ENCODE data around the gene FUCA2.
"Not testable (repeated sequence)": the region's sequence is repeated elsewhere in the genome, so short reads cannot be mapped to it uniquely, and the experiment has no call there.

Gene FUCA2

DNA sequence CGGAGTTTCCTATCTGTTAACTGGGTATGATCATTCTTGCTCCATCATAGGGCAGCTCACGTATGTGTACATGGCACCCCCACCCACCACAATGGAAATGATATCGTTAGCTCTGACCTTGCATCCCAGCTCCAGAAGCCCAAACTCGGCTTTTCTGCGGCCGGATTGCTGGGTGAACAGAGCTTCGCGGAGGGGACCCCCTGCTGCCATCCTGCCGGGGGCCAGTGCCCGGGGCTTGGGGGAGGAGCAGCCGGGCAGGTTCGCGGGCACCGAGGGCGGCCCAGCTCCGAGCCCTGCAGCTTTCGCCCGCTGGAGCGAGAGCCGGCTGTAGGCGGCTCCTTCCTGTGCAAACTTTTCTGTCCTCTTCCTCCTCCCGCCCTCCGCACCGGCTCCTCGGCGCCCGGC lies 24.9 kb upstream of the FUCA2 start:
- no peak for DNase-seq (ENCODE audit: low read depth)

DNA sequence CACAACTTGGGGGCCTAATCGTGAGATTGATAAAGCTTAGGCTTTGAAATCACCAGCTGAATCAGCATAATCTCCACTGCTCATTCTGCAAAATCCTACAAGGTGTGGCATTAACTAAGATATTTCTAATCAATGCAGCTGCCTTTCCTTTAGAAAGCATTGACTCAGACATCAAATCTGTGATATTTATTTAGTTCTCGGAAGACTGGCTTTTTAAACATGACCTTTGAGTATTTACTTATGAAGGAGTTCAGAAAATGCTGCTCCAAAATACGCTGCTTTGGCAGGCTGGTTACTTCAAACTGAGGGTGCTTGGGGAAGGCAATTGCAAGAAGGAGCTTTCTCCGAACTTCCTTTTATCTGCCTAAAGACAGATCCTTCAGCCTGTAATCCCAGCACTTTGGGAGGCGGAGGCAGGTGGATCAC lies 23.7 kb upstream of the FUCA2 start:
- no peak for DNase-seq (ENCODE audit: low read depth)

DNA sequence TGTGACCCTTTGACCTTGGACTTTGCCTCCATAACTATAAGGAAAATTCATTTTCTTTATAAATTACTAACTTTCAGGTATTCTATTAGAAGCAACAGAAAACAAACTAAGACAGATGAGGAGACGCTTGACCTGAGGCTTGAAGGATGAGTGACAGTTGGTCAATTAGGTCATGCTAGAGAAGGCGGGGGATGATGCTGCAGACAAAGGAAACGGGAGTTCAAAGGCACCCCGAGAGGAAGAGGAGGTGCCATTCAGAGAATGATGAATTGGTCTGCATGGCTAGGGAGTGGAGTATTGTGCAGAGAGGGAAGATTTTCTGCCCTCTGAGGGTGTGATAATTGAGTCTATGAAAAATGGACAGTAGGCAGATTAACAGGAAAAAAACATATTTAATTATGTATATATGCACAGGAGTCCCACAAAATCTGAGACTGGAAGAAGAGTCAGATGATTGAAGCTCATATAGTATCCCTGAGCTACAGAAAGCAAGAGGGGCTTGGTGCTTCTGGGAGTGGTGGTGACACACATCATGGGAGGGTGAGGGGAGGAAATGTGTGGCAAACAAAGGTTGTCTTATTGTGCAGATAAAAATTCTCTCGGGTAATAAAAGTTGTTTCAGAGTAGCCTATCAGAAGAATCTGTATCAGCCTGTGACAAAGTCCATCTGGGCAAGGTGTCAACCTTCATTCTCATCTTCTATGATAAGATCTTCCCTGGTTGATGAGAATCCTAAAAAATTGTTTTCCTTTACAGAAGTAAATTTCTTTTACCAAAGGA lies 20.4 kb upstream of the FUCA2 start:
- DNase-seq (ENCODE audit: low read depth) = no peak

DNA sequence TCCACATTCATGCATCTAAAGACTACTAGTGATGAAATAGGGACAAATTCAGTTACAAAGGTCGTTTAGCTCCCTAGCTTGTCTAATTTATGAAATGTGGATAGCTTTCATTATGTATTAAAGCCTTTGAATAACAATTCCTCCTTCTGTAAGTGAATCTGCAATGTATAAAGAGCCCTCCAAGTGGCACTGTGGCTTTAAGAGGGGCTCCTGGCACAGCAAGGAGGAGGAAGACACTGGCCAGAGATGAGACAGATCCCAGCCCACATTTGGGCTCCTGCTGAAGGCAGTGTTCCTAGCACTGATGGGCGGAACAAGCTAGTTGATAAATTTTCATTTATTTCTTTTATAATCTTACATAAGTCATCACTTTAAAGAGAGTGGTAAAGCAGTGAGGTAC lies 17.6 kb upstream of the FUCA2 start:
- DNase-seq (ENCODE audit: low read depth) = no peak

DNA sequence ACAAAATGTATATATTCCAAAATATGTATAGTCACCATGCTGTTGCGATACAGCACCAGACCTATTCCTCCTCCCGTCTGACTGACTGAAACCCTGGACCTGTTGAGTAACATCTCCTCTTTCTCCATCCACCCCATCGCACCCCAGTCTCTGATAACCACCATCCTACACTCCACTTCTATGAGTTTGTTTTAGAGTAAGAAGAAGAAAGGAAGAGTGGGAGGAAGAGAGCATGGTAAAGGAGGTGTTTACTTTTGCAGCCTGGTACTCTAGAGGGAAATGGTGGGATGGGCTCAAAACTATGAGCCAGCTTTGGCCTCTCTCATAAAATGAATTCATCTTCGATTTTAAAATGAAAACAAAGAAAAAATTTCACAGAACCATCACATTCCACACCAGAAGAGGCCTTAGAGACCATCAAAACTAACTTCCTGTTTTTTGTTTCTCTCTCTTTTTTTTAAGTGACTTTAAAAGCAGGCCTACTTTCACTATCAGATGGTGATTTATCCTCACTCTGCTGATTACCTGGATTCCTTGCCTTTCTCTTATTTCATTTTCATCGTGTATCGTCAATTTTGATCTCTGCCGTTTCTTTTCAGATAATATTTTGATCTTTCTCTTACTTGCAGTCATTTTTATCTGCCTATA lies 16.8 kb upstream of the FUCA2 start:
- DNase-seq (ENCODE audit: low read depth) = no peak

DNA sequence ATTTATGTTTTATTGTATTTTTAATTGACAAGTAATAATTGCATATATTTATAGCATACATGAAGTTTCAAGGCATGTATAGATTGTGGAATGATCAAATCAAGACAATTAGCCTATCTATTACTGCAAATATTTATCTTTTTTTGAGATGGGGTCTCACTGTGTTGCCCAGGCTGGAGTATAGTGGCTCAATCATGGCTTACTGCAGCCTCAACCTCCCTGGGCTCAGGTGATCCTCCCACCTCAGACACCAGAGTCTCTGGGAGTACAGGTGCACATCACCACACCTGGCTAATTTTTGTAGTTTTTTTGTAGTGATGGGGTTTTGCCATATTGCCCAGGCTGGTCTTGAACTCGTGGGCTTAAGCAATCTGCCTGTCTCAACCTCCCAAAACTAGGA lies 16.2 kb upstream of the FUCA2 start:
- DNase-seq (ENCODE audit: low read depth) = no peak

DNA sequence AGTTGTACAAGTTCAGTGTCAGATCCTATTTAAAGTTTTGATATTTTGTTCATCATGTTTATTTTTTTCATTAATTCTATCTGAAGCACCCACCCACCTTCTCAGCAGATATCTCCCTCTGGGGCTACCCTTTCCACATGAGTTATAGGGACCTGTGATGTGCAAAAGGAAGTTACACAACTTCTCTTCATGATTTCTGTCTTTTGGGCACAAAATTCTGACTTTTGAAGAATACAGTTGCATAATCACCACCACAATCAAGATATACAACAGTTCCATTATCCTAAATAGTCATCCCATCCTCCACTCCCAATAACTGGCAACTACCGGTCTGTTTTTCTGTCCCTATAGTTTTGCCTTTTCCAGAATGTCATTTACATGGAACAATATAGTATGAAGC lies 13.8 kb upstream of the FUCA2 start:
- DNase-seq (ENCODE audit: low read depth) = no peak

DNA sequence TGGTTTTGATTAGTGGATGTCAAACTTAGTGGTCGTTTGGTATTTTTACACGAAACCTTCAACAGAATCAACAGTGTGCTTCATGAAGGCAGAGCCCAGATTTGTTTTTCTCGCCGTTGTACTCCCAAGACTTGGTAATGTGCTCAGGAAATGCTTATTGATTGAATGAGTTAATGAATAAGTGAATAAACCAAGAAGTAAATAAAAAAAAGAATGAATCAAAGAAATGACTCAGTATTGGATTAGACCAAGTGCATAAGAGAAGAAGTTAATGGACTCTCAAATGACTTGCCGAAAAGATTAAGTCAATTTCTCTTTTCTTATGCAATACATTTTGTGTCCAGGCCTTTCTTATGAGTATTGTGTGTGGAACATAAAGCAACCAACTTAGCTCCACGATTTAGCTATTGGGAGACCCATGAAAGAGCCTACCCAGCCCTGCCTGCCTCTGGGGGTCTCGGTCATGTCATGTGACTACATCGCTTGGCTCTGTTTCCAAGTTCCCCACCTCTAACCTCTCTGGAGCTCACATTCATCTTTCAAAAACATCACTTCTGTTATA lies 10.6 kb upstream of the FUCA2 start:
- DNase-seq (ENCODE audit: low read depth) = no peak

DNA sequence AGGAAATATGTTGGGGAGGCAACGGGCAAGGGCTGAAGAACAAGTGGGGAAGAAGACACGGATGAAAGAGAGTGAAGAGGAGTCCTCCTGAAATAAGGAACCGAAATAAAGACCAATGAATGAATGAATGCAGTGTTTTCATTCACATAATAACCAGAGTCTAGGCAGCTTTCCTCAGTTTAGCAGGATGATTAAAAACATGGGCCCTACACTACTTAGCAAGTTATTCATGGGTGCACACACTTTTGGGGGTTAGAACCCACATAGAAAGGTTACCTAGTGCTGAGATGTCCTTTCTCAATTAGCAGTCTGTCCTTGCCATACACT lies 5.9 kb upstream of the FUCA2 start:
- DNase-seq (ENCODE audit: low read depth) = no peak

DNA sequence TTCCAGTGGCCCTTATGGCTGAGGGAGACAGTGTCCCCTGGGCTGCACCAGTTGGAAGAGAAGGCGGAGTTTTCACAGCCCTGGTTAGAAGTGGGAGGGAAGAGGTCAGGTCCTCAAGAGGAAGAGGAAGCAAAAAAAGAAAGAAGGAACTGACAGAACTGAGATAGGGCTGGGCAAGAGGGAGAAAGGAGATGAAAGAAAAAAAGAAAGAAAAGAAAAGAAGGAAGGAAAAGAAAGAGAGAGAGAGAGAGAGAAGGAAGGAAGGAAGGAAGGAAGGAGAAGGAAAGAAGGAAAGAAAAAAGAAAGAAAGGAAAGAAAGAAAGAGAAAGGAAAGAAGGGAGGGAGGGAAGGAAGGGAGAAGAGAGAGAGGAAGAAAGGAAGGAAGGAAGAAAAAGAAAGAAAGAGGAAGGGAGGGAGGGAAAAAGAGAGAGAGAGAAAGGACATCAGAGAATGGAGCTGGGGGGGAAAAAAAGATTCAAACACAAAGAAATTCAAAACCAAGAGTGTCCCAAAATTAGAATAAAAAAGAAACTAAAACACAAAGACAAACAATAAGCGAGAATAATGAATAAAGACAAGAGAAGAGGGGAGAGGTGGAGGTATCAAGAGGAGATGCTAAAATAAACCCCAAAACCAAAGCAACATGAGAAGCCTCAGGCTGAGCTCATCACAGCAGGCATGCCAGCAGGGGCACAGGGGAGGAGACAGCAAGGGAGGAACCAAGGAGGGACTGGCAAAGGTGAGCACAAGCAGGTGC lies 5.3 kb upstream of the FUCA2 start:
- DNase-seq (ENCODE audit: low read depth) = no peak

DNA sequence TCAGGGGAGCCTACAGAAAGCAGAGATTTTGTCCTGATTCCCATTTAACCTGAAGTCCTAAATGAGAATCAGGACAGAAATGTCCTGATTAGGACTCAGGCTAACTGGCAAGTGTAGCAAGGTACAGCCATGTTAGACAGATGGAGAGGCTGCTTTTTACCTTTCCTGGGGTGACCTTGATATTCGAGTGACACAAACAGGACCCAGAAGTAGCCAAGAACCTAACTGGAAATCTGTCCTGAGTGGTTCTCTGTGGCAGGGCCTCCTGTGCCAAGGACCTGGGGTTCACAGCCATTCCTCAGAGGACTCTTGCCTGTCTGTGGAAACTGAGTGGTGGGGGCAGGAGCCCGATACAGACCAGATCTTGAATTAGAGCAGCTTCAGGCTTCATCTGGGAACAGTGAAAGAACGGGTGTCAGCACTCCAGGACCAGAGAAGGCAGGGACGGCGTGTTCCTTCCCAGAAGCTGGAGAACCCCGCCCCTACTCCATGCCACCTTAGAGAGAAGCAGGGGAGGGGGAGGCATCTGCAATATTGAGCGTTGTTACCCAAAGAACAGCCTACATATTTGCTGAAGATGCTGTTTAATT lies 4.3 kb upstream of the FUCA2 start:
- DNase-seq (ENCODE audit: low read depth) = no peak

DNA sequence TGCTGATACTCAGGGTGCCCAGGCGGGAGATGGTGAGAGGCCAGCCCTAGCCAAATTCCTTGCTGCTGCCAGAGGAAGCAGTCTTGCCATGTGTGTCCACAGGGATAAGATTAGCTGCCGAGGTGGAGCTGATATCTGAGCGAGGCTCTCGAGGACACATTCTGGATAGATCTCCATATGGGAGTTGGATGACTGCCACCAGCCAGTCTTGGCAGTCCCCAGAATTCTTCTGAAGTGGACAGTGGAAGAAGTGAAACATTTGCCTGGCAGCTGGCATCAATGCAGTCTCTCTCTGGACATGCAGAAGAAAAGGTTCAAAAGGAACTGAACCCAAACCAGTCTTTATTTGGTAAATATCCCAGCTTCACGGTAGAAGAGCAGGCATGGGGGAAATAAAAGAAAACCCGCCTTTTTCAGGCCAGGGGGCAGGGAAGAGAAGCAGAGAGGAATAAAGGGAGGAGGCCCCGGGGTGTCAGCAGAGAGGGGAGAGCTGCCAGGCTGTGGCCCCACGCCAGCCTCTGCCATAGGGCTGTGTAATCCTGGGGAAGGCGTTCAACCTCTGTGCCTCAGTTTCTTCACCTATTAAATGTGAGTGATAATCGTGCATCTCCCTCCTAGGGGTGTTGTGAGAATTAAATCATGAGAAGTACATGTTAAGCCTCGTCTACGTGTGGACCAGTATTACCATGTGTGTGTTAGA lies 3.7 kb upstream of the FUCA2 start:
- peak; percentile 23 for DNase-seq (ENCODE audit: low read depth)

DNA sequence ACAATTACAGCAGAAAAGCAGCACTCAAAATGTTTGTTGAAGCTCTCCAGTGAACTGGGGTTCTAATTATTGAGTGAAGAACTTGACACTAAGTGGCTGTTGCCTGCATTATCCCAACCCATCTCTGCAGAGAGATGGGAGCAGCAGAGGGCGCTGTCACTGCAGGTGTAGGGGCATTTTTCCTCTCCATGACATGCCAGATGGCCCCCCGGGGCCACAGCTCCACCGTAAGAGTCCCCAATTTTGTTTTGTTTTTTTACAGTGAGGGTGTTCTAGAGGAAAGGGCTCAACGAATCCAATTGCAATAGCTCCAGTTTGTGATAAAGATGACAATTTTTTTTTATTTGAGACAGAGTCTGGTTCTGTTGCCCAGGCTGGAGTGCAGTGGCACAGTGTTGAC lies 1.9 kb upstream of the FUCA2 start:
- DNase-seq (ENCODE audit: low read depth) = no peak

DNA sequence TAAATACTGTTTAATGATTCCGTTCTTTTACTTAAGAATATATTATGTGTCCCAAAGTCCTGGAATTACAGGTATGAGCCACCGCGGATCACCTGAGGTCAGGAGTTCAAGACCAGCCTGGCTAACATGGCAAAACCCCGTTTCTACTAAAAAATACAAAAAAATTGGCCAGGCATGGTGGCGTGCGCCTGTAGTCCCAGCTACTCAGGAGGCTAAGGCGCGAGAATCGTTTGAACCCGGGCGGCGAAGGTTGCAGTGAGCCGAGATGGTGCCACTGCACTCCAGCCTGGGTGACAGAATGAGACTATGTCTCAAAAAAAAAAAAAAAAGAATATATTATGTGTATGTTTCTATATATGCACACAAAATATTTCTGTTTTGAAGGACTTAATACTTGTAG lies 1.2 kb downstream of the FUCA2 start:
- not testable (repeated sequence) for DNase-seq (ENCODE audit: low read depth)

DNA sequence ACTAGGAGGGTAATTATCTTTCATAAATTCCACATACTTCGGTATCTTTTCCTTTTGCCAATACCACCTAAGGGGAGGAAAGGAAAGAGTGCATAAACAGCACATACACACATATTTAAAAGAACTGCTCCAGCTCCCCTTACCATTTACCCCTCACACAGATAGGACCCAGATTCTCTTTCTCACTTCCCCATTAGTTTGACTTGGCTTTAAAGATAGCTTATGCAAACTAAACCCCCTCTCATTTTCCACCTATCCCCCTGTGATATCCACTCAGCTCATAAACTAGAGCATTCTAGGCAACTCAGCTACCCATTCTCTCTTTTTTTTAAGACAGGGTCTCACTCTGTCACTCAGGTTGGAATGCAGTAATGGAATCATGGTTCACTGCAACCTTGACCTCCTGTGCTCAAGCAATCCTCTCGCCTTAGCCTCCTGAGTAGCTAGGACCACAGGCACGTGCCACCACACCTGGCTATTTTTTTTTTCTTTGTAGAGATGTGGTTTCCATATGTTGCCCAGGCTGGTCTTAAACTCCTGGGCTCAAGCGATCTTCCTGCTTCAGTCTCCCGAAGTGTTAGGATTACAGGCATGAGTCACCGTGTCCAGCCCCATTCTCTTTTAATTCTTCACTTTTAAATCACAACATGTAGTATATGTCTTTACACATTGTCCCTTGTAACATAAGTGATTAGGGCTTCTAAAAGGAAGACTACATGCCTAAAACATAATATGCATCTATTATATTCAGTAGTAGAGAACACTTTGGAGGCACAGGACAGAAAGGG lies 4.0 kb downstream of the FUCA2 start:
- DNase-seq (ENCODE audit: low read depth) = no peak

DNA sequence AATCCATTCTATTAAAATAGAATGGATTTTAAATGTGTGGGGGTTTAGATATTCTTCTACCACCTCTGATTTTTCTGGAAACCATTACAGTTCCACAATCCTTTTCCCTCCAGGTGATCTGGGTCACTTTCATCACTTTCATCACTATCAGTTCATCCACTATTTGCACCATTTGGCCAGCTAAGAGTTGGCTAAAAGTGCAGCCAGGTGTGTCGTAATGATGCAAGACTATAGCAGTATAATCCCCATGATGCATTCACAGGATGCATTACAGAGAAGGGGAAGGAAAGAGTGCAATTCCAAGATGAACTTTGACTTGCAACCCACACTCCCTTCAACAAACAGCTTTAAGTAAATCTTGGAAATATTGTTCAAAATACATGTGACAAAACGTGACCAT lies 4.9 kb downstream of the FUCA2 start:
- no peak for DNase-seq (ENCODE audit: low read depth)

DNA sequence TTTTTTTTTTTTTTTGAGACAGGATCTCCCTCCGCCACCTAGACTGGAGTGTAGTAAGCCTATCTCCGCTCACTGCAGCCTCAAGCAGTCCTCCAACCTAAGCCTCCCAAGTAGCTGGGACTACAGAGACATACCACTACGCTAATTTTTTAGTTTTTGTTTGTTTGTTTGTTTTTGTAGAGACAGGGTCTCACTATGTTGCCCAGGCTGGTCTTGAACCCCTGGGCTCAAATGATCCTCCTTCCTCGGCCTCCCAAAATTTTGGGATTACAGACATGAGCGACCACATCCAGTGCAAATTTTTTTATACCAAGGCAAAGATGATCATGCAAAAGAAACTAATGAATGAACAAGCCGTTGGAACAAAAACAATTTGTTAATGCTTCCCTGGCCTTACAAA lies 5.3 kb downstream of the FUCA2 start:
- no peak for DNase-seq (ENCODE audit: low read depth)

DNA sequence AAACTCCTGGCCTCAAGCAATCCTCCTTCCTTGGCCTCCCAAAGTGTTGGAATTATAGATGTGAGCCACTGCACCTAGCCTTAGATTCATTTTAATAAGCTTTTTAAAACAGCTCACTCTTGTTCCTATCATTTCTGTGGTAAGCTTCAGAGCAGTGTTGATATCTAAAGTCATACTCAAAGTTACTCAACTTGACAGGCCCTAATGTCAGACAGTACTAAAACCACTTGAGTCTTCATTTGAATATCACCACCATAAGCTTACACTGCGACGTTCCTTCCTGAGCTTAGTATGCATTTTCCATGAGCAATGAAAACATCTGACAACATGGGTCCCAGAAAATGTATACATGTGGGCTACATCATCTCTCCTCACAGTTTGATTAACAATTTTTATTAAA lies 6.0 kb downstream of the FUCA2 start:
- no peak for DNase-seq (ENCODE audit: low read depth)

DNA sequence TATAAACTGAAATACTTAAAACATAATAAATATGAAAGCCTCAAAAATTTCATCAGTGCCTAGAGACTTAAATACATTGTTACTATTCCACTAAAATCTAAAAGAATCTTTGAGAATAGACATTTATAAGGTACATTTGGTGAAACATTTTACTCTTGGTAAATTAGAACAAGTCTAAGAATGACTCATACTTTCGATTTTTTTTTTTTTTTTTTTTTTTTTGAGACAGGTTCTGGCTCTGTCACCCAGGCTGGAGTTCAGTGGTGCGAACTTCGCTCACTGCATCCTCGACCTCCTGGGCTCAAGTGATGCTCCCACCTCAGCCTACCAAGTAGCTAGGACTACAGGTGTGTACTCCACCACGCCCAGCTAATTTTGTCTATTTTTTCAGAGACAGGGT lies 6.4 kb downstream of the FUCA2 start:
- DNase-seq (ENCODE audit: low read depth) = no peak

DNA sequence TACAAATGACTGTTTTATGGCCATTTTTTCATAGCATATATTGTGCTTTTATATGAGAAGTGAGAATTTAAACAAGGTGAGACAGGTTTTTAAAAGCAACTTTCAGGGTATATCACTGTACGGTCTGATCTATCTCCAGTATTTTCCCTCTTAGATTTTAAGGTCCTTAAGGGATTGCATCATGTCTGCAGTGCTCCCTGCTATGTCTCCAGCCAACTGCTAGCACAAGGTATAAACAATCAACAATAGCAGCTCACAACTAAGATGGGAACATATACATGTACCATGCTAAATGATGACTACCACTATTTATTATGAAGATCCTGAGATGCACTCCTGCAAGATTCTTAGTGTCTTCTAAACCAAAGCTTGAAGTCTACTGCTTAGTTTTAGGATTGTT lies 7.2 kb downstream of the FUCA2 start:
- no peak for DNase-seq (ENCODE audit: low read depth)

DNA sequence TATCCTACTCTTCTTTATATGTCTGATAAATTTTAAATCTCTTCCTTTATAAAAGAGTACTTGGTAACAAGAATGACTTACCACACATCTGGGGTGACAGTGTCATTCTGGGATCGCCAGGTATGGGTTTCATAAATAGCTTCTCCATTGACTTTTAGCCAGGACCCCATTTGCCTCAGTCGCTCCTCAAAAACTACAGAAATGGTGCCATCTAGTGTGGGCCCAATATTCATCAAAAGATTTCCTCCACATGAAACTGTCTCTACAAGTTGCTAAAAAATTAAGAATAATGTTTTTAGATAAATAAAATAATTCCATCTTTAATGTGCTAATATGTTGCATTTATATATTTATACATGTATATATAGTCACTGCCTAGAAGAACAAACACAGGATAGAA lies 9.7 kb downstream of the FUCA2 start:
- no peak for DNase-seq (ENCODE audit: low read depth)

All from GM04503 (cell line).